Left lobe of liver (tissue), 2 donors: ENCODE data around the gene MFAP1. TPM values are rescaled to one million over a fixed set of nuclear protein-coding genes. Genes with fewer than 3 reads are reported as not detected.
A peak's percentile ranks its signal among the peaks of the same experiment; 100 is the strongest.
"Not testable (repeated sequence)": the region's sequence is repeated elsewhere in the genome, so short reads cannot be mapped to it uniquely, and the experiment has no call there.

Source experiments
- ATAC-seq: fragments of 200-7000 bp; cut with Tn5 transposase; one replicate; pipeline ENCODE4 v1.9.1; 2020; ENCODE audit warnings: mild to moderate bottlenecking, moderate library complexity
- DNase-seq: peaks from one replicate; pipeline ENCODE4 v3.0.0-alpha.2; 2020; ENCODE audit warnings: low spot score
- total RNA-seq: library from RNA; stranded (reverse); gene quantifications from one replicate; pipeline ENCODE4 v1.2.1, GENCODE V29; 2021
- donor health status: DM: no; HTN: no; CAD: no; lungs with moderate emphysema.
- donor health status: DM: no; HTN: yes; CAD: no.

The MFAP1 gene
- total RNA-seq, result 7.0 TPM

- DNase-seq, result peak; percentile 97
- peak; percentile 95 for ATAC-seq
Observed at GRCh38 chr15:43824302-43825246, at the start of gene MFAP1. Gene MFAP1, minus strand, starts transcription at chr15:43824690. Its CDS starts 121 bp downstream, at chr15:43824569.

- DNase-seq, result no peak
- ATAC-seq, result no peak
Observed at GRCh38 chr15:43873651-43874050, 49.2 kb upstream of the MFAP1 start.

- DNase-seq (no peak), ATAC-seq (peak; percentile 89)
Observed at GRCh38 chr15:43872416-43873020, 48.0 kb upstream of the MFAP1 start.

GRCh38 chr15:43871835-43872234, 47.3 kb upstream of the MFAP1 start:
- no peak for ATAC-seq
- no peak for DNase-seq

- DNase-seq, result no peak
- no peak for ATAC-seq
Observed at GRCh38 chr15:43868406-43868805, 43.9 kb upstream of the MFAP1 start.

- DNase-seq, result no peak
- no peak for ATAC-seq
Observed at GRCh38 chr15:43867096-43867495, 42.6 kb upstream of the MFAP1 start.

- ATAC-seq, DNase-seq: not testable (repeated sequence)
Observed at GRCh38 chr15:43866636-43867035, 42.1 kb upstream of the MFAP1 start.

- no peak for DNase-seq
- ATAC-seq, result no peak
Observed at GRCh38 chr15:43859546-43859945, 35.1 kb upstream of the MFAP1 start.

GRCh38 chr15:43854801-43855200, 30.3 kb upstream of the MFAP1 start:
- no peak for ATAC-seq
- DNase-seq, result no peak

GRCh38 chr15:43852607-43853006, 28.1 kb upstream of the MFAP1 start:
- DNase-seq, result no peak
- ATAC-seq, result no peak

GRCh38 chr15:43851251-43851650, 26.8 kb upstream of the MFAP1 start:
- ATAC-seq (no peak), DNase-seq (no peak)

- ATAC-seq (no peak), DNase-seq (no peak)
Observed at GRCh38 chr15:43845421-43845820, 20.9 kb upstream of the MFAP1 start.

- ATAC-seq, DNase-seq: not testable (repeated sequence)
Observed at GRCh38 chr15:43832485-43832884, 8.0 kb upstream of the MFAP1 start.

GRCh38 chr15:43831519-43832052, 7.1 kb upstream of the MFAP1 start:
- DNase-seq, ATAC-seq: not testable (repeated sequence)

GRCh38 chr15:43830691-43831275, 6.3 kb upstream of the MFAP1 start:
- ATAC-seq, result not testable (repeated sequence)

GRCh38 chr15:43829951-43830540, 5.6 kb upstream of the MFAP1 start:
- DNase-seq, ATAC-seq: not testable (repeated sequence)

More at GRCh38 chr15:43830691-43831275, 6.3 kb upstream of the MFAP1 start:
- not testable (repeated sequence) for DNase-seq

- ATAC-seq (no peak), DNase-seq (no peak)
Observed at GRCh38 chr15:43828061-43828657, 3.7 kb upstream of the MFAP1 start.

GRCh38 chr15:43826508-43827341, 2.2 kb upstream of the MFAP1 start, which contains the start of gene WDR76:
Gene WDR76, plus strand, starts transcription at chr15:43827002. Its CDS starts 31 bp downstream, at chr15:43827033.
- peak; percentile 80 for ATAC-seq
- DNase-seq, result peak; percentile 72

- no peak for DNase-seq
- ATAC-seq, result no peak
Observed at GRCh38 chr15:43826029-43826507, 1.6 kb upstream of the MFAP1 start.
